Adrenal gland (tissue), 5 donors: ENCODE results near the gene PNPLA7.

ENCODE experiments used
- CTCF ChIP-seq, 6 experiments: fragments of 450-650 bp in 4 of 6; fragments of 200-600 bp in 2 of 6; sonication (generic) in 1 of 6; IDR thresholded peaks; 1 replicate in 5 of 6; 2 replicates in 1 of 6; pipeline versions ENCODE4 v1.5.1 to v1.8.0; 2016 to 2021; ENCODE audit warnings: antibody characterized with exemption in 6 of 6, mild to moderate bottlenecking in 2 of 6, moderate library complexity in 1 of 6
- POLR2A ChIP-seq, 2 donors: fragments of 450-650 bp; IDR thresholded peaks; one replicate each; pipeline ENCODE4 v1.6.1; 2017; ENCODE audit warnings: antibody characterized with exemption in 2 of 2, mild to moderate bottlenecking in 2 of 2, moderate library complexity in 1 of 2
- donor health status: DM: no; HTN: no; CAD: no.

- TF ChIP-seq CTCF (IDR thresholded peaks at IDR 0.05) (peak; percentile 77 to 89 (median 82)), POLR2A (IDR thresholded peaks at IDR 0.05) (no peak)
Observed at GRCh38 chr9:137445275-137445807, 104.9 kb downstream of the PNPLA7 start.
